Activated CD8-positive, alpha-beta memory T cell treated with anti-CD3 and anti-CD28 coated beads for 36 hours (primary cell): ENCODE results near the gene LST1. TPM values are rescaled to one million over a fixed set of nuclear protein-coding genes. Genes with fewer than 3 reads are reported as not detected.

Source experiments
- CTCF ChIA-PET: fragments of 350-600 bp; sonication (Branson Sonifier 250); formaldehyde crosslinking; loops from one replicate; lab custom pipeline; 2021; ENCODE audit warnings: antibody characterized with exemption; lab: Charles Lee
- POLR2A ChIA-PET: fragments of 350-600 bp; sonication (Branson Sonifier 250); formaldehyde crosslinking; loops from one replicate; lab custom pipeline; 2021; ENCODE audit warnings: antibody characterized with exemption; lab: Charles Lee
- total RNA-seq, 2 experiments: library from RNA; stranded (reverse); gene quantifications; one replicate each; pipeline ENCODE4 v1.2.3, GENCODE V29; 2021

The LST1 gene
- total RNA-seq, 2 experiments from 2014 or later, result 16.3 to 19.2 TPM

- ChIA-PET CTCF (interaction anchor here (0.8 to 9.0 kb wide), 6 partner anchors 11 to 34 kb away, joined by 3 to 80 read pairs (median 18); partner anchors contain the start of genes ATP6V1G2, DDX39B, LST1 and NCR3), POLR2A (interaction anchor here (0.5 to 4.9 kb wide), 16 partner anchors 8 to 961 kb away, joined by 3 to 66 read pairs (median 5); partner anchors contain the start of genes DDX39B, LST1, NCR3 and NFKBIL1)
Observed at GRCh38 chr6:31575335-31575901, 10.7 kb upstream of the LST1 start, which contains the start of gene TNF. Gene TNF (plus strand): TSS chr6:31575565. CDS start chr6:31575742, 177 bp downstream.

- POLR2A ChIA-PET, result interaction anchor here (0.5 to 4.9 kb wide), 15 partner anchors 7 to 365 kb away, joined by 3 to 66 read pairs (median 5); partner anchors contain the start of genes DDX39B, LST1, NCR3 and NFKBIL1
- CTCF ChIA-PET, result interaction anchor here (0.7 to 12.2 kb wide), 10 partner anchors 8 to 35 kb away, joined by 3 to 300 read pairs (median 14); partner anchors contain the start of genes ATP6V1G2, DDX39B, LST1 and NCR3
Observed at GRCh38 chr6:31575952-31576685, 10.0 kb upstream of the LST1 start.

- POLR2A ChIA-PET, result interaction anchor here (0.6 to 4.9 kb wide), 9 partner anchors 8 to 45 kb away, joined by 3 to 66 read pairs (median 5); partner anchors contain the start of genes NCR3 and NFKBIL1
Observed at GRCh38 chr6:31576897-31577578, 9.0 kb upstream of the LST1 start.

GRCh38 chr6:31577579-31577966, 8.5 kb upstream of the LST1 start:
- POLR2A ChIA-PET, result interaction anchor here (0.6 to 4.9 kb wide), 7 partner anchors 10 to 261 kb away, joined by 3 to 66 read pairs (median 7); partner anchors contain the start of genes NCR3 and NFKBIL1
- CTCF ChIA-PET, result interaction anchor here (0.6 to 12.2 kb wide), 6 partner anchors 9 to 254 kb away, joined by 3 to 300 read pairs (median 11); partner anchors contain the start of genes ATP6V1G2, LST1, NCR3 and NFKBIL1

More at GRCh38 chr6:31576897-31577578, 9.0 kb upstream of the LST1 start:
- CTCF ChIA-PET, result interaction anchor here (0.7 to 12.2 kb wide), 7 partner anchors 9 to 28 kb away, joined by 3 to 300 read pairs (median 9); partner anchors contain the start of genes ATP6V1G2, LST1, NCR3 and NFKBIL1

GRCh38 chr6:31578184-31579118, 7.6 kb upstream of the LST1 start:
- ChIA-PET CTCF (interaction anchor here (0.6 to 12.2 kb wide), 10 partner anchors 8 to 253 kb away, joined by 3 to 300 read pairs (median 18); partner anchors contain the start of genes ATP6V1G2, LST1, LTA and NCR3), POLR2A (interaction anchor here (0.6 to 4.9 kb wide), 6 partner anchors 15 to 260 kb away, joined by 3 to 66 read pairs (median 4); partner anchors contain the start of gene NCR3)

GRCh38 chr6:31579119-31579505, 7.0 kb upstream of the LST1 start:
- CTCF ChIA-PET, result interaction anchor here (1.7 to 12.2 kb wide), 6 partner anchors 9 to 37 kb away, joined by 4 to 300 read pairs (median 37); partner anchors contain the start of genes ATP6V1G2, LTA, NCR3 and NFKBIL1

GRCh38 chr6:31579546-31580437, 6.3 kb upstream of the LST1 start:
- ChIA-PET CTCF (interaction anchor here (0.6 to 12.2 kb wide), 11 partner anchors 10 to 240 kb away, joined by 3 to 300 read pairs (median 7); partner anchors contain the start of genes ATP6V1G2, LTA, NCR3 and NFKBIL1), POLR2A (interaction anchor here (0.9 to 2.2 kb wide), 6 partner anchors 9 to 38 kb away, joined by 3 to 9 read pairs (median 5); partner anchors contain the start of genes DDX39B and NCR3)

More at GRCh38 chr6:31579119-31579505, 7.0 kb upstream of the LST1 start:
- POLR2A ChIA-PET, result interaction anchor here (1.3 to 2.2 kb wide), 3 partner anchors 8 to 20 kb away, joined by 4 to 6 read pairs (median 5); partner anchors contain the start of gene NCR3

GRCh38 chr6:31580438-31580740, 5.7 kb upstream of the LST1 start:
- ChIA-PET CTCF (interaction anchor here (0.6 to 12.2 kb wide), 11 partner anchors 10 to 240 kb away, joined by 3 to 300 read pairs (median 7); partner anchors contain the start of genes ATP6V1G2, LTA, NCR3 and NFKBIL1), POLR2A (interaction anchor here (0.9 to 2.2 kb wide), 5 partner anchors 10 to 39 kb away, joined by 3 to 9 read pairs (median 5); partner anchors contain the start of genes DDX39B and NCR3)

- POLR2A ChIA-PET, result interaction anchor here (0.6 to 2.2 kb wide), 5 partner anchors 10 to 39 kb away, joined by 3 to 9 read pairs (median 5); partner anchors contain the start of genes DDX39B and NCR3
- CTCF ChIA-PET, result interaction anchor here (0.5 to 12.2 kb wide), 10 partner anchors 11 to 142 kb away, joined by 3 to 300 read pairs (median 8); partner anchors contain the start of genes ATP6V1G2, LTA, MPIG6B and NCR3
Observed at GRCh38 chr6:31580807-31581433, 5.2 kb upstream of the LST1 start.

- ChIA-PET CTCF (interaction anchor here (1.2 to 12.2 kb wide), 7 partner anchors 12 to 34 kb away, joined by 3 to 300 read pairs (median 22); partner anchors contain the start of genes ATP6V1G2, LTA, NCR3 and NFKBIL1), POLR2A (interaction anchor here (0.6 to 2.2 kb wide), 7 partner anchors 11 to 40 kb away, joined by 3 to 9 read pairs (median 6); partner anchors contain the start of genes DDX39B, NCR3 and NFKBIL1)
Observed at GRCh38 chr6:31581434-31582229, 4.4 kb upstream of the LST1 start.

GRCh38 chr6:31582230-31582643, 3.8 kb upstream of the LST1 start, which contains the start of gene LTB:
Gene LTB (minus strand): TSS chr6:31582424. CDS start chr6:31582417, 7 bp downstream.
- POLR2A ChIA-PET, result interaction anchor here (0.6 to 2.1 kb wide), 5 partner anchors 11 to 41 kb away, joined by 3 to 9 read pairs (median 5); partner anchors contain the start of genes DDX39B, NCR3 and NFKBIL1
- CTCF ChIA-PET, result interaction anchor here (1.2 to 12.2 kb wide), 7 partner anchors 8 to 41 kb away, joined by 3 to 300 read pairs (median 7); partner anchors contain the start of genes ATP6V1G2, DDX39B, LTA and NCR3

GRCh38 chr6:31585491-31585890, 586 bp upstream of the LST1 start:
- CTCF ChIA-PET, result interaction anchor here (1.0 to 12.2 kb wide), 7 partner anchors 8 to 771 kb away, joined by 3 to 300 read pairs (median 9); partner anchors contain the start of genes ATP6V1G2, DDX39B, NCR3 and NFKBIL1
- POLR2A ChIA-PET, result interaction anchor here (1.0 to 3.2 kb wide), 3 partner anchors 9 to 26 kb away, joined by 3 to 18 read pairs (median 3); partner anchors contain the start of gene TNF

GRCh38 chr6:31586599-31587281, 663 bp downstream of the LST1 start:
- ChIA-PET POLR2A (interaction anchor here (1.1 to 3.2 kb wide), 2 partner anchors 12 to 28 kb away, joined by 3 to 18 read pairs; partner anchors contain the start of gene TNF), CTCF (interaction anchor here (0.7 to 12.2 kb wide), 8 partner anchors 7 to 183 kb away, joined by 3 to 300 read pairs (median 8); partner anchors contain the start of genes ATP6V1G2, NCR3, NFKBIL1 and TNF)
